Measurements from ENCODE around the gene CSN3.

Gene CSN3

GRCh38 chr4:70280567-70280966 is 38.2 kb downstream of the CSN3 start:
- Histone ChIP-seq H3K9me3 (ENCODE audit: low read length) (no peaks in the 10 kb centered on the region), H4K20me1 (ENCODE audit: insufficient read depth, low read length) (no peaks in the 10 kb centered on the region), H2AFZ (ENCODE audit: low read length) (no peak overlapping the region), H3K9me2 (ENCODE audit: low read depth, low read length) (no peaks in the 10 kb centered on the region), H3K4me2 (ENCODE audit: low read length) (no peak overlapping the region), H3K4me1 (ENCODE audit: insufficient read depth, low read length, severe bottlenecking) (no peaks in the 10 kb centered on the region), H3F3A (ENCODE audit: insufficient read depth, low read length) (no peaks in the 10 kb centered on the region), H3K36me3 (ENCODE audit: insufficient read depth, low read length) (no peaks in the 10 kb centered on the region), H3K27me3 (ENCODE audit: insufficient read depth, low read length) (no peaks in the 10 kb centered on the region), H3K9ac (ENCODE audit: low read length) (no peak overlapping the region), H3K27ac (ENCODE audit: low read depth, low read length, poor library complexity, severe bottlenecking) (no peak overlapping the region), H3K4me3 (ENCODE audit: low read depth, low read length, poor library complexity, severe bottlenecking) (no peak overlapping the region), H3K79me2 (ENCODE audit: insufficient read depth, low read length) (no peaks in the 10 kb centered on the region)
- no peak for TF ChIP-seq EZH2 (IDR thresholded peaks at IDR 0.05; ENCODE audit: borderline replicate concordance, low read length)
- no peak for TF ChIP-seq CTCF (IDR thresholded peaks at IDR 0.05; ENCODE audit: low read length)

- no peak for TF ChIP-seq EZH2 (IDR thresholded peaks at IDR 0.05; ENCODE audit: borderline replicate concordance, low read length)
- TF ChIP-seq CTCF (IDR thresholded peaks at IDR 0.05; ENCODE audit: low read length), result no peak
- no peak overlapping the region for H3K9ac ChIP-seq (ENCODE audit: low read length)
- H3K27ac ChIP-seq (ENCODE audit: low read depth, low read length, poor library complexity, severe bottlenecking), result no peak overlapping the region
- H3K4me2 ChIP-seq (ENCODE audit: low read length), result no peak overlapping the region
- no peaks in the 10 kb centered on the region for H3F3A ChIP-seq (ENCODE audit: insufficient read depth, low read length)
- H4K20me1 ChIP-seq (ENCODE audit: insufficient read depth, low read length), result no peaks in the 10 kb centered on the region
- no peaks in the 10 kb centered on the region for H3K9me2 ChIP-seq (ENCODE audit: low read depth, low read length)
- H3K4me1 ChIP-seq (ENCODE audit: insufficient read depth, low read length, severe bottlenecking), result no peaks in the 10 kb centered on the region
- no peak overlapping the region for H3K4me3 ChIP-seq (ENCODE audit: low read depth, low read length, poor library complexity, severe bottlenecking)
- no peak overlapping the region for H2AFZ ChIP-seq (ENCODE audit: low read length)
- no peaks in the 10 kb centered on the region for H3K27me3 ChIP-seq (ENCODE audit: insufficient read depth, low read length)
- H3K79me2 ChIP-seq (ENCODE audit: insufficient read depth, low read length), result no peaks in the 10 kb centered on the region
- H3K9me3 ChIP-seq (ENCODE audit: low read length), result no peaks in the 10 kb centered on the region
- no peaks in the 10 kb centered on the region for H3K36me3 ChIP-seq (ENCODE audit: insufficient read depth, low read length)
Observed at GRCh38 chr4:70288651-70289050, 46.3 kb downstream of the CSN3 start.

GRCh38 chr4:70291341-70291740 is 48.9 kb downstream of the CSN3 start:
- no peaks in the 10 kb centered on the region for H3K79me2 ChIP-seq (ENCODE audit: insufficient read depth, low read length)
- H3K27ac ChIP-seq (ENCODE audit: low read depth, low read length, poor library complexity, severe bottlenecking), result no peak overlapping the region
- no peak overlapping the region for H3K9ac ChIP-seq (ENCODE audit: low read length)
- H3K4me1 ChIP-seq (ENCODE audit: insufficient read depth, low read length, severe bottlenecking), result no peaks in the 10 kb centered on the region
- H3K4me3 ChIP-seq (ENCODE audit: low read depth, low read length, poor library complexity, severe bottlenecking), result no peak overlapping the region
- no peak for TF ChIP-seq EZH2 (IDR thresholded peaks at IDR 0.05; ENCODE audit: borderline replicate concordance, low read length)
- TF ChIP-seq CTCF (IDR thresholded peaks at IDR 0.05; ENCODE audit: low read length), result no peak
- H3F3A ChIP-seq (ENCODE audit: insufficient read depth, low read length), result no peaks in the 10 kb centered on the region
- H3K9me2 ChIP-seq (ENCODE audit: low read depth, low read length), result no peaks in the 10 kb centered on the region
- no peak overlapping the region for H3K4me2 ChIP-seq (ENCODE audit: low read length)
- H2AFZ ChIP-seq (ENCODE audit: low read length), result no peak overlapping the region
- H4K20me1 ChIP-seq (ENCODE audit: insufficient read depth, low read length), result no peaks in the 10 kb centered on the region
- no peaks in the 10 kb centered on the region for H3K9me3 ChIP-seq (ENCODE audit: low read length)
- H3K27me3 ChIP-seq (ENCODE audit: insufficient read depth, low read length), result no peaks in the 10 kb centered on the region
- no peaks in the 10 kb centered on the region for H3K36me3 ChIP-seq (ENCODE audit: insufficient read depth, low read length)
